ENCODE results near the gene ANXA2R.
"Not testable (repeated sequence)": the region's sequence is repeated elsewhere in the genome, so short reads cannot be mapped to it uniquely, and the experiment has no call there.

The ANXA2R gene, protein sequence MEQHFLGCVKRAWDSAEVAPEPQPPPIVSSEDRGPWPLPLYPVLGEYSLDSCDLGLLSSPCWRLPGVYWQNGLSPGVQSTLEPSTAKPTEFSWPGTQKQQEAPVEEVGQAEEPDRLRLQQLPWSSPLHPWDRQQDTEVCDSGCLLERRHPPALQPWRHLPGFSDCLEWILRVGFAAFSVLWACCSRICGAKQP

DNA sequence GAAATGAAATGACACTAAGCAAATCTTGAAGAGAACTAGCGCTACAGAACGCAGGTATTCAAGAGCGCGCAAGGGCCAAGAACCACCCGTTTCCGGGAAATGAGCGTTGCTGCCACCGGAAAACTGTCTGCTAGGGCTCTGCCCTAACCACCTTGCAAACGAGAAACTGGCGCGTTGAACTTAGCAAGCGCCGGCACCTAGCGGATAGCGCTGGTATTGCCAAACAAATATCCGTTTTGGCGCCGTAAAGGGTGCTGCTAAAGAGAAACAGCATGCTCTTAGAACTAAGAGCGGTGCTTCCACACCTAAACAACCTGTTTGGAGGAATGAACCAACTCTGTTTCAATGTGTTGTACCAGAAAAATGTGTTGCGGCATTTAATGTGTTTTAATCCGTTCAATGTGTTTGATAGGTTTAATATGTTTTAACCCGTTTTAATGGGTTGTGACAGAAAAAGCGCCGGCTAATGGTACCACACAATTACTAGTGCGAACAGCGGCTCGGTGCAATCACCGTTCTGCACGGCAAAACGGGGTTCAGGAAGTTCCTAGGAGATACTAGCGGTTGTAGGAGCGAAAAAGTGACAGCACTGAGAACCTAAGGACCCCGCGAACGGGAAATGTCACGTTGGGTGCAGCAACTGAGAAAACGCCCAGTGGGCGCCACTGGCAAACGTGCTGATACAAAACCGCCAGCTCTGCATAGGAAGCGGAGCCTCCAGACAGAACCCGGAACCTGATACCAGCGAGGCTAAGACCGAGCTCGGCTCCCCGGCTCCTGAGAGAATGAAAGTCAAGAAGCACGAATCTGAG, at the start of gene ANXA2R:
Gene ANXA2R, minus strand, starts transcription at position 33 of the 812 bp plus-strand sequence. CDS start 273 bp downstream, outside the sequence.
- peak within 1 kb of the TSS; percentile 72 to 74 for H3K4me3 ChIP-seq (ENCODE audit: low read depth in 1 of 2, low read length in 2 of 2)
- peaks cover 0 to 2% of the 10 kb centered on the region in 2 donors for H3K9me3 ChIP-seq (ENCODE audit: control insufficient read depth in 1 of 2, low read length in 2 of 2)
- H3K4me1 ChIP-seq (ENCODE audit: control insufficient read depth in 1 of 2, insufficient read depth in 2 of 2, low read length in 2 of 2): peaks cover 0 to 32% of the 10 kb centered on the region in 2 donors
- peaks cover 0 to 11% of the 10 kb centered on the region in 2 donors for H3K36me3 ChIP-seq (ENCODE audit: control insufficient read depth in 1 of 2, insufficient read depth in 2 of 2, low read length in 2 of 2)
- peaks cover 42% of the 10 kb centered on the region for H3K27me3 ChIP-seq (ENCODE audit: low read depth, low read length)
- peak within 1 kb of the TSS; percentile 88 for H3K27ac ChIP-seq (ENCODE audit: low read length)

DNA sequence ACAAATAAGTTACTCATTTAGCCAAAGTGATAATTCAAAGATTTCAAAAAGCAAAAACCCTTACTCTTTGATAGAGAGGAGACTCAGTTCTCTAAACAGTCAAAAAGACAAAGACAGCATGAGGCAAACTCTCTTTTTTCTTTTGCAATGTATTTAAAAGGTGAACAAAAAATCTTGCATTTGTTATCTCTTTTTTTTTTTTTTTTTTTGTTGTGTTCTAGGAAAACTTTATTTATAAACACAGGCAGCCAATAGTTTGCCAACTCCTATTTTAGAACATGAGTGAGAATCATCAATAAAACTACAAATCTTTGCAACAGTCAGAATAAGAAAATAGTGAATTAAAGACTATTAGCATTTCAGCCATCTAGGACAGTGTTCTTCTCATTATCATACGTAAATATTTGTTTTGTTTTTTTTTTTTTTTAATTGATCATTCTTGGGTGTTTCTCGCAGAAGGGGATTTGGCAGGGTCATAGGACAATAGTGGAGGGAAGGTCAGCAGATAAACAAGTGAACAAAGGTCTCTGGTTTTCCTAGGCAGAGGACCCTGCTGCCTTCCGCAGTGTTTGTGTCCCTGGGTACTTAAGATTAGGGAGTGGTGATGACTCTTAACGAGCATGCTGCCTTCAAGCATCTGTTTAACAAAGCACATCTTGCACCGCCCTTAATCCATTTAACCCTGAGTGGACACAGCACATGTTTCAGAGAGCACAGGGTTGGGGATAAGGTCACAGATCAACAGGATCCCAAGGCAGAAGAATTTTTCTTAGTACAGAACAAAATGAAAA, 46.2 kb upstream of the ANXA2R start:
- not testable (repeated sequence) for H3K27me3 ChIP-seq (ENCODE audit: low read depth, low read length); H3K9me3 ChIP-seq (ENCODE audit: control insufficient read depth in 1 of 2, low read length in 2 of 2); H3K36me3 ChIP-seq (ENCODE audit: control insufficient read depth in 1 of 2, insufficient read depth in 2 of 2, low read length in 2 of 2); H3K4me1 ChIP-seq (ENCODE audit: control insufficient read depth in 1 of 2, insufficient read depth in 2 of 2, low read length in 2 of 2); H3K4me3 ChIP-seq (ENCODE audit: low read depth in 1 of 2, low read length in 2 of 2); H3K27ac ChIP-seq (ENCODE audit: low read length)

DNA sequence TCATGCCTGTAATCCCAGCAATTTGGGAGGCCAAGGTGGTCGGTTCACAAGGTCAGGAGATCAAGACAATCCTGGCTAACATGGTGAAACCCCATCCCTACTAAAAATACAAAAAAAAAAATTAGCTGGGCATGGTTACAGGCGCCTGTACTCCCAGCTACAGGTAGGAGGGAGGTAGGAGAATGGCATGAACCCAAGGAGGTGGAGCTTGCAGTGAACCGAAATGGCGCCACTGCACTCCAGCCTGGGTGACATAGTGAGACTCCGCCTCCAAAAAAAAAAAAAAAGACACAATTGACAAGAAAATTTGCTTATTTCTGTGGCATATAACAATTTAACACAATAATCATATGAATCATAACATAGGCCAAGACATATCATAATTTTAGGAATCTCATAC, 45.3 kb upstream of the ANXA2R start:
- Histone ChIP-seq H3K36me3 (ENCODE audit: control insufficient read depth in 1 of 2, insufficient read depth in 2 of 2, low read length in 2 of 2) (peaks cover 5 to 11% of the 10 kb centered on the region in 2 donors), H3K4me3 (ENCODE audit: low read depth in 1 of 2, low read length in 2 of 2) (no peak overlapping the region), H3K27ac (ENCODE audit: low read length) (no peak overlapping the region)

DNA sequence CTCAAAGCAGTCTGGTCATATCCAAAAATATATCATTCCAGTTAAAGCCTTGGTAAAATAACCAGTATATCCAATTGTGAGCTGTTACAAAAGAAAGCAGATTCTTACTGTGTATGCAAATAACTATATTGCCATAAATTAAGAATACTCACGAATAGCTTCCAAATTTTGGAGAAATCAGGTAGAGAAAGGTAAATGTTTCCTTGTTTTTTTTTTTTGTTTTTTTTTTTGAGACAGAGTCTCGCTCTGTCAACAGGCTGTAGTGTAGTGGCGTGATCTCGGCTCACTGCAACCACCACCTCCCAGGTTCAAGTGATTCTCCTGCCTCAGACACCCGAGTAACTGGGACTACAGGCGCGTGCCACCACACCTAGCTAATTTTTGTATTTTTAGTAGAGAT, 44.3 kb upstream of the ANXA2R start:
- peaks cover 9 to 19% of the 10 kb centered on the region in 2 donors for H3K36me3 ChIP-seq (ENCODE audit: control insufficient read depth in 1 of 2, insufficient read depth in 2 of 2, low read length in 2 of 2)
- H3K4me3 ChIP-seq (ENCODE audit: low read depth in 1 of 2, low read length in 2 of 2); H3K27ac ChIP-seq (ENCODE audit: low read length); H3K27me3 ChIP-seq (ENCODE audit: low read depth, low read length); H3K9me3 ChIP-seq (ENCODE audit: control insufficient read depth in 1 of 2, low read length in 2 of 2); H3K4me1 ChIP-seq (ENCODE audit: control insufficient read depth in 1 of 2, insufficient read depth in 2 of 2, low read length in 2 of 2): not testable (repeated sequence)

More for the DNA sequence above, 45.3 kb upstream of the ANXA2R start:
- no peaks in the 10 kb centered on the region for H3K4me1 ChIP-seq (ENCODE audit: control insufficient read depth in 1 of 2, insufficient read depth in 2 of 2, low read length in 2 of 2)
- no peaks in the 10 kb centered on the region for H3K9me3 ChIP-seq (ENCODE audit: control insufficient read depth in 1 of 2, low read length in 2 of 2)
- no peaks in the 10 kb centered on the region for H3K27me3 ChIP-seq (ENCODE audit: low read depth, low read length)

DNA sequence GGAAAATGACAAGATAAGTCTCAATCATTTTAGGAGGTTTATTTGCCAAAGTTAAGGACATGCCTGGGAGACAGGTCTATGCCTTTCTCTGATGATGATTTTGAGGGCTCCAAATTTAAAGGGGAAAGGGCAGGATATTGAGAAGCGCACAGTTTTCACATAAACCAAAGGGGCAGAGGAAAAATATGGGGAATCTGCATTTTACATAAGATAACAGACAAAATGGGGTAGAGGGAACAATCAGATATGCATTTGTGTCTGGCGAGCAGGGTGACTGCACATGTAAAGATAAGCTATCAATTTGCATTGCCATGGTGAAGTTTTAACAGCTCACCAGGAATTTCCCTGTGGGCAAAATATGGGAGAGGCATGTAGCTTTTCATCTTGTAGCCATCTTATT, 41.2 kb upstream of the ANXA2R start:
- H3K9me3 ChIP-seq (ENCODE audit: control insufficient read depth in 1 of 2, low read length in 2 of 2); H3K4me3 ChIP-seq (ENCODE audit: low read depth in 1 of 2, low read length in 2 of 2); H3K4me1 ChIP-seq (ENCODE audit: control insufficient read depth in 1 of 2, insufficient read depth in 2 of 2, low read length in 2 of 2); H3K27ac ChIP-seq (ENCODE audit: low read length); H3K27me3 ChIP-seq (ENCODE audit: low read depth, low read length): not testable (repeated sequence)
- peaks cover 9 to 19% of the 10 kb centered on the region in 2 donors for H3K36me3 ChIP-seq (ENCODE audit: control insufficient read depth in 1 of 2, insufficient read depth in 2 of 2, low read length in 2 of 2)

DNA sequence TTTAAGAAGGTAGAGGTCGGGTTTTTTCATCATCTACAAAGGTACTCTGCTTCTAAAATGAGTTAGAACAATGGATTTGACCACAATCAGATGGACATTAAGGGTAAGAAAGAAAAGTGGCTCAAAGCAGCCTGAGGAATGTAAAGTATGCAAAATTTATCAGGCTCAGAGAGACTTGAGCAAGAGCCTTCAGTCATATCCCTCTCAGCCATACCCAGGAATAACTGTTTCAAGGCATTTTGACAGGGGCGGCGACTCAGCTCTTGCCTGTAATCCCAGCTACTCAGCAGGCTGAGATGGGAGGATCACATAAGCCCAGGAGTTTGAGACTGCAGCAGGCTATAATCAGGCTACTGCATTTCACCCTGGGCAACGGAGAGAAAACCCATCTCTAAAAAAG, 38.8 kb upstream of the ANXA2R start:
- no peaks in the 10 kb centered on the region for H3K4me1 ChIP-seq (ENCODE audit: control insufficient read depth in 1 of 2, insufficient read depth in 2 of 2, low read length in 2 of 2)
- H3K4me3 ChIP-seq (ENCODE audit: low read depth in 1 of 2, low read length in 2 of 2): no peak overlapping the region
- peaks cover 9 to 27% of the 10 kb centered on the region in 2 donors for H3K36me3 ChIP-seq (ENCODE audit: control insufficient read depth in 1 of 2, insufficient read depth in 2 of 2, low read length in 2 of 2)
- no peak overlapping the region for H3K27ac ChIP-seq (ENCODE audit: low read length)
- no peaks in the 10 kb centered on the region for H3K27me3 ChIP-seq (ENCODE audit: low read depth, low read length)
- H3K9me3 ChIP-seq (ENCODE audit: control insufficient read depth in 1 of 2, low read length in 2 of 2): no peaks in the 10 kb centered on the region

DNA sequence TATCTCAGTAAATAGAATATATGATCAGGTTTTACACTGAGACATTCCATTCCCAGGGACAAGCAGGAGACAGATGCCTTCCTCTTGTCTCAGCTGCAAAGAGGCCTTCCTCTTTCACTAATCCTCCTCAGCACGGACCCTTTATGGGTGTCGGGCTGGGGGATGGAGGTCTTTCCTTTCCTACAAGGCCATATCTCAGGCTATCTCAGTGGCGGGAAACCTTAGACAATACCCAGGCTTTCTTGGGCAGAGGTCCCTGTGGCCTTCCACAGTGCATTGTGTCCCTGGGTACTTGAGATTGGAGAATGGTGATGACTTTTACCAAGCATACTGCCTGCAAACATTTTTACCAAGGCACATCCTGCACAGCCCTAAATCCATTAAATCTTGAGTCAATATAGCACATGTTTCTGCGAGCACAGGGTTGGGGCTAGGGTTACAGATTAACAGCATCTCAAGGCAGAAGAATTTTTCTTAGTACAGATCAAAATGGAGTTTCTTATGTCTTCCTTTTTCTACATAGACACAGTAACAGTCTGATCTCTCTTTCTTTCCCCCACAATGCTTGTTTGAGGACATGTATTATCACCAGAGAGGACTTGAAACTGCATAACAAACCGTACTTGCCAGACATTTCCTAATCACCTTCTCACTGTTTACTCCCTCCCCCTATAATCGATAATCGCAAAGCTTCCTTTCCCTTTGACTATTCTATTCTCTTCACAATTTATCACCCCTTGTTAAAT, 37.5 kb upstream of the ANXA2R start:
- not testable (repeated sequence) for H3K4me3 ChIP-seq (ENCODE audit: low read depth in 1 of 2, low read length in 2 of 2); H3K27me3 ChIP-seq (ENCODE audit: low read depth, low read length); H3K27ac ChIP-seq (ENCODE audit: low read length); H3K9me3 ChIP-seq (ENCODE audit: control insufficient read depth in 1 of 2, low read length in 2 of 2); H3K4me1 ChIP-seq (ENCODE audit: control insufficient read depth in 1 of 2, insufficient read depth in 2 of 2, low read length in 2 of 2)
- peaks cover 9 to 27% of the 10 kb centered on the region in 2 donors for H3K36me3 ChIP-seq (ENCODE audit: control insufficient read depth in 1 of 2, insufficient read depth in 2 of 2, low read length in 2 of 2)

DNA sequence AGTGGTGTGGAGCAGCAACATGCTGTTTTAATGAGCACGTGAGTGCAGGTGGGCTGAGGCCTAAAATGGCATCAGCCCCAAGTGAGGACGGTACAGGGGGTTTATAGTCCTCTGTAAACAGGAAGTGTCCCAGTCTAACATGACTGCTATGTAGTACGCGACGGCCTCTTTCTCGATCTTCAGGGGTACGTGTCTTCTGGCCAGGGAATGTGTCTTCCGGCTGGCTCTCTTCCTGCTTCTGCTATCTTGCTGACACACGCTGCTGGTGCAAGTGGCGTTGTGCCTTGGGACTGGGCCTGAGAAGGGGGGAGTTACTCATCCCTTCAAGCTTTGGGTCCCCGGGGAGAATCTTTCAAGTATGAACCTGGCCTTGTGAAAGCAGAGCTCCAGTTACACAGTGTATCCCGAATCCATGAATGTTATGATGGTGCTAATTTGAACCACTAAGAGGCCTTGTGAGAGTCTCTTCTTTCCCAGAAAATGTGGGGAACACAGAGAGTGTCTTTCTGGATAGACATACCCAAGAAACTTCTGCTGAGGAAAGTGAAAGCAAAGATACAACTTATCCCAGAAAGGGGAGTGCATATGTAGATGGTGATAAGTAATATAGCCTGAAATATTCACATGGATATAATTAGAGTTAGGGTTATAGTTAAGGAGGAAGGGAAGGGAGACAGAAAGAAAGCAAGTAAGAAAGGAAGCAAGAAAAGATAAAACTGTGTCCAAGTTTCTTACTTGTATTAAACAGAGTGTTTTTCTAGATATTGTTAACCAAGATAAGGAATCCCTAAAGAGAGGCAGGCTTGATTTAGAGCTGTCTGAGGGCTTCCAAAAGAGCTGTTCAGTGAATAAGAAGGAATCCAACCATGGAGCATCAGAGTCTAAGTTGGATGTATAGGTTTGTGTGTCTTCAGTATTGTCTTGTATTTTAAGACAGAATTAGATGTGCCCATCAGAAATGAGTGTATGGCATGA, 35.5 kb upstream of the ANXA2R start:
- no peaks in the 10 kb centered on the region for H3K27me3 ChIP-seq (ENCODE audit: low read depth, low read length)
- H3K9me3 ChIP-seq (ENCODE audit: control insufficient read depth in 1 of 2, low read length in 2 of 2): no peaks in the 10 kb centered on the region
- H3K27ac ChIP-seq (ENCODE audit: low read length): no peak overlapping the region
- H3K4me3 ChIP-seq (ENCODE audit: low read depth in 1 of 2, low read length in 2 of 2): no peak overlapping the region
- peaks cover 12 to 28% of the 10 kb centered on the region in 2 donors for H3K36me3 ChIP-seq (ENCODE audit: control insufficient read depth in 1 of 2, insufficient read depth in 2 of 2, low read length in 2 of 2)
- no peaks in the 10 kb centered on the region for H3K4me1 ChIP-seq (ENCODE audit: control insufficient read depth in 1 of 2, insufficient read depth in 2 of 2, low read length in 2 of 2)

DNA sequence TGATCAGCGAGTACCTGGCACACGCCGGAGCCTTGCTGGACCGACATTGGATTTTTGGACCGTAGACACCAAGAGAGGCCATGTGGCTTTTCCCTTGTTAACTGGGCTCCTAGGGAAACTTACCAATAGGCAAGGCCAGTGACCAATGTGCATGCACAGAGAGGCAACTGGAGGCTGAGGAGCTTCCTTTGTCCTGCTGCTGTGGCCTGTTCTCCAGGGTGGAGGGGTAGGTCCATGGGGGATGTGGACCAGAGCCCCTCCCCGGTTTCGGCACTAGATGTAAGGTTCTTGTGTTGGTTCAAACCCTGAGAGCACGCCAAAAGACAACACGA, 34.8 kb upstream of the ANXA2R start:
- Histone ChIP-seq H3K27me3 (ENCODE audit: low read depth, low read length) (no peaks in the 10 kb centered on the region), H3K9me3 (ENCODE audit: control insufficient read depth in 1 of 2, low read length in 2 of 2) (no peaks in the 10 kb centered on the region), H3K27ac (ENCODE audit: low read length) (no peak overlapping the region), H3K36me3 (ENCODE audit: control insufficient read depth in 1 of 2, insufficient read depth in 2 of 2, low read length in 2 of 2) (peaks cover 8 to 25% of the 10 kb centered on the region in 2 donors), H3K4me3 (ENCODE audit: low read depth in 1 of 2, low read length in 2 of 2) (no peak overlapping the region), H3K4me1 (ENCODE audit: control insufficient read depth in 1 of 2, insufficient read depth in 2 of 2, low read length in 2 of 2) (no peaks in the 10 kb centered on the region)

All from muscle layer of duodenum (tissue), 2 donors.